ENCODE measurements around the gene BTG4.

DNA sequence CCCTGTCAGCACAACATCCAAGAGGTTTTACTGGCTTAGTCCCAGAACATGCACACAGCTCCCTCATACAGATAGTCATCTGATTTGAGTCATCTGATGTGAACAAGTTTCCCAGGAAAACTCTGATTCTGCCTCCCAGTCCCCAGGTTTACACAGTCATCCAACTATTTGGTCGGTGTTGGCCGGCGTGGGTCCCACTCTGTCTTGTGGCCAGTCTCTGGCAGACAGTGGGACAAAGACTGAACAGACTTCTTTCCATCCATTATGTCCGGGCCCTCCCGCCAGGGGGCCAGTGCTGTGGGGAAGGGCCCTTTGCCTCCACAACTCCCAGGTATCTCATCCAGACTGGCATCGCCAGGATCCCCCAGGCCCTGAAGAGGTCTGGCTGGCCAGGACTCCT, 60.0 kb downstream of the BTG4 start:
- TF ChIP-seq CTCF (IDR thresholded peaks at IDR 0.05) (no peak), POLR2AphosphoS5 (IDR thresholded peaks at IDR 0.05) (no peak)
